CD4-positive, alpha-beta T cell (primary cell): ENCODE results near the gene GPR65. TPM values are rescaled to one million over a fixed set of nuclear protein-coding genes. Genes with fewer than 3 reads are reported as not detected.

Source experiments
- ATAC-seq: fragments of 200-7000 bp; cut with Tn5 transposase; one replicate; pipeline ENCODE4 v1.10.0; 2022; ENCODE audit warnings: mild to moderate bottlenecking; ENCODE audit not compliant: poor library complexity
- CTCF ChIA-PET: fragments of 350-600 bp; sonication (Branson Sonifier 250); formaldehyde crosslinking; loops from one replicate; lab custom pipeline; 2021; ENCODE audit warnings: antibody characterized with exemption, inconsistent platforms; lab: Charles Lee
- POLR2A ChIA-PET: fragments of 350-600 bp; sonication (Branson Sonifier 250); formaldehyde crosslinking; loops from one replicate; lab custom pipeline; 2021; ENCODE audit warnings: antibody characterized with exemption, inconsistent platforms; lab: Charles Lee
- DNase-seq, 14 experiments: peaks; one replicate each; pipeline ENCODE4 v3.0.0-alpha.2; 2013 to 2020; ENCODE audit warnings: mixed read lengths in 2 of 14
- H3K27ac ChIP-seq, 2 donors: one replicate each; pipeline versions ENCODE4 v1.5.1 to v1.7.0; 2013; ENCODE audit warnings: low read length in 2 of 2, low read depth in 1 of 2, mild to moderate bottlenecking in 1 of 2
- H3K27me3 ChIP-seq, 2 experiments: 1 replicate in 1 of 2; 2 replicates in 1 of 2; pipeline versions ENCODE4 v1.6.1 to v1.7.0; 2013; ENCODE audit warnings: low read length in 2 of 2, control low read depth in 1 of 2, mild to moderate bottlenecking in 1 of 2, moderate library complexity in 1 of 2; ENCODE audit not compliant: insufficient read depth in 2 of 2, control insufficient read depth in 1 of 2
- H3K36me3 ChIP-seq: one replicate; pipeline ENCODE4 v1.6.1; 2013; ENCODE audit warnings: low read length, control low read depth; ENCODE audit not compliant: insufficient read depth
- H3K4me1 ChIP-seq: one replicate; pipeline ENCODE4 v1.6.1; 2013; ENCODE audit warnings: low read length, control low read depth; ENCODE audit not compliant: insufficient read depth
- H3K4me3 ChIP-seq: one replicate; pipeline ENCODE4 v1.5.1; 2013; ENCODE audit warnings: mild to moderate bottlenecking, low read length, moderate library complexity
- H3K9me3 ChIP-seq, 2 experiments: 1 replicate in 1 of 2; 2 replicates in 1 of 2; pipeline versions ENCODE4 v1.6.1 to v1.7.0; 2013; ENCODE audit warnings: low read length in 2 of 2, mild to moderate bottlenecking in 2 of 2, control low read depth in 1 of 2, moderate library complexity in 1 of 2; ENCODE audit not compliant: control insufficient read depth in 1 of 2, insufficient read depth in 1 of 2
- H3K27ac Mint-ChIP-seq: one replicate; pipeline ENCODE4 v1.8.0; 2020; ENCODE audit warnings: mixed read lengths
- H3K27me3 Mint-ChIP-seq: one replicate; pipeline ENCODE4 v1.8.0; 2021; ENCODE audit warnings: mixed read lengths
- H3K36me3 Mint-ChIP-seq: one replicate; pipeline ENCODE4 v1.8.0; 2021; ENCODE audit warnings: low read depth, mixed read lengths
- H3K4me1 Mint-ChIP-seq: one replicate; pipeline ENCODE4 v1.8.0; 2021; ENCODE audit warnings: low read depth, mixed read lengths
- H3K4me3 Mint-ChIP-seq: one replicate; pipeline ENCODE4 v1.8.0; 2020; ENCODE audit warnings: mild to moderate bottlenecking, mixed read lengths
- H3K9me3 Mint-ChIP-seq: one replicate; pipeline ENCODE4 v1.8.0; 2020; ENCODE audit warnings: mixed read lengths
- CTCF ChIP-seq: fragments of 200-600 bp; IDR thresholded peaks from one replicate; pipeline ENCODE4 v1.8.0; 2022; ENCODE audit warnings: antibody characterized with exemption, mild to moderate bottlenecking
- intact Hi-C, 2 experiments: fragments of 100-400 bp; cut with DNase I in 1 of 2; cut with micrococcal nuclease in 1 of 2; formaldehyde crosslinking; loops; one replicate each; pipeline versions ENCODE4 v1.15.1 to v1.9.0; 2023 to 2025; cut with DNase I, micrococcal nuclease
- total RNA-seq, 174 experiments: library from RNA in 2 of 174; stranded (reverse) in 2 of 174; gene quantifications; one replicate each; pipeline ENCODE4 v1.2.3 and lab custom pipeline; 2021 to 2026

Gene GPR65
- total RNA-seq, 2 experiments from 2014 or later = 10.5 to 10.7 TPM

GRCh38 chr14:88030079-88030478 lies 25.1 kb downstream of the GPR65 start:
- H3K27me3 ChIP-seq = no peaks in the 10 kb centered on the region
- H3K4me1 Mint-ChIP-seq = peaks cover 57% of the 10 kb centered on the region
- no peaks in the 10 kb centered on the region for H3K36me3 Mint-ChIP-seq
- DNase-seq (peak in 1 of 14 experiments; percentile 58), ATAC-seq (no peak)
- no peak overlapping the region for H3K27ac ChIP-seq
- no peak overlapping the region for H3K4me3 ChIP-seq
- no peaks in the 10 kb centered on the region for H3K9me3 ChIP-seq
- ChIA-PET POLR2A (no interaction called here), CTCF (no interaction called here)
- peak overlapping the region; percentile 45 for H3K27ac Mint-ChIP-seq
- H3K4me1 ChIP-seq = peaks cover 30% of the 10 kb centered on the region
- no peaks in the 10 kb centered on the region for H3K36me3 ChIP-seq
- H3K27me3 Mint-ChIP-seq = no peaks in the 10 kb centered on the region
- H3K4me3 Mint-ChIP-seq = peak overlapping the region; percentile 57
- no peak for TF ChIP-seq CTCF
- H3K9me3 Mint-ChIP-seq = no peaks in the 10 kb centered on the region
- intact Hi-C loops = no loop called here

- H3K27ac Mint-ChIP-seq = no peak overlapping the region
- Histone ChIP-seq H3K9me3 (no peaks in the 10 kb centered on the region), H3K36me3 (no peaks in the 10 kb centered on the region), H3K27me3 (no peaks in the 10 kb centered on the region), H3K4me3 (no peak overlapping the region), H3K27ac (no peak overlapping the region), H3K4me1 (peaks cover 28% of the 10 kb centered on the region)
- no peak for DNase-seq
- no peaks in the 10 kb centered on the region for H3K36me3 Mint-ChIP-seq
- no peak for TF ChIP-seq CTCF
- H3K4me1 Mint-ChIP-seq = peaks cover 49% of the 10 kb centered on the region
- ATAC-seq = no peak
- intact Hi-C loops = no loop called here
- ChIA-PET POLR2A (interaction anchor here (1.4 kb wide), 1 partner anchor 9 kb away, joined by 4 read pairs; no protein-coding TSS in a partner anchor), CTCF (no interaction called here)
- H3K9me3 Mint-ChIP-seq = no peaks in the 10 kb centered on the region
- no peaks in the 10 kb centered on the region for H3K27me3 Mint-ChIP-seq
- no peak overlapping the region for H3K4me3 Mint-ChIP-seq
These were observed 26.0 kb downstream of the GPR65 start for GRCh38 chr14:88030892-88031291.

GRCh38 chr14:88032373-88032772 lies 27.4 kb downstream of the GPR65 start:
- TF ChIP-seq CTCF = no peak
- ChIA-PET CTCF (interaction anchor here (1.5 kb wide), 1 partner anchor 18 kb away, joined by 3 read pairs; no protein-coding TSS in a partner anchor), POLR2A (no interaction called here)
- Mint-ChIP-seq H3K36me3 (no peaks in the 10 kb centered on the region), H3K27me3 (no peaks in the 10 kb centered on the region), H3K9me3 (no peaks in the 10 kb centered on the region), H3K4me1 (peaks cover 34% of the 10 kb centered on the region), H3K4me3 (no peak overlapping the region), H3K27ac (no peak overlapping the region)
- Histone ChIP-seq H3K4me1 (peaks cover 20% of the 10 kb centered on the region), H3K36me3 (no peaks in the 10 kb centered on the region), H3K9me3 (no peaks in the 10 kb centered on the region), H3K27ac (no peak overlapping the region), H3K27me3 (no peaks in the 10 kb centered on the region), H3K4me3 (no peak overlapping the region)
- no peak for ATAC-seq
- DNase-seq = no peak
- intact Hi-C loops = no loop called here
